A673 (cell line): ENCODE measurements around the gene WDR27. TPM values are rescaled to one million over a fixed set of nuclear protein-coding genes. Genes with fewer than 3 reads are reported as not detected.

Source experiments
- BruUV-seq: library from RNA; stranded (reverse); fragments of 400-500 nt; replicated peaks from 2 replicates; lab custom pipeline; 2021; lab: Mats Ljungman, UMichigan
- CTCF ChIA-PET: fragments of 300-600 bp; sonication (Branson Sonifier 250); formaldehyde crosslinking; loops from one replicate; lab custom pipeline; 2022; ENCODE audit warnings: antibody characterized with exemption; lab: Charles Lee
- POLR2A ChIA-PET: fragments of 300-600 bp; sonication (Branson Sonifier 250); formaldehyde crosslinking; loops from one replicate; lab custom pipeline; 2022; ENCODE audit warnings: antibody characterized with exemption; ENCODE audit not compliant: low non-redundant PET; lab: Charles Lee
- DNase-seq: peaks from one replicate; pipeline ENCODE4 v3.0.0-alpha.2; 2015; ENCODE audit warnings: low spot score
- H3K27ac ChIP-seq: fragments of 200-600 bp; sonication (generic); 2 replicates; pipeline ENCODE4 v1.5.1; 2016; ENCODE audit warnings: mixed run types, low read depth, mild to moderate bottlenecking, mixed read lengths, antibody characterized with exemption, low read length; ENCODE audit not compliant: poor library complexity, severe bottlenecking
- H3K27me3 ChIP-seq: fragments of 200-600 bp; sonication (generic); replicated peaks from 2 replicates; pipeline ENCODE4 v1.6.1; 2017; ENCODE audit warnings: mixed run types, low read depth, mild to moderate bottlenecking, mixed read lengths, antibody characterized with exemption, low read length; ENCODE audit not compliant: insufficient read depth, poor library complexity
- H3K36me3 ChIP-seq: fragments of 200-600 bp; sonication (generic); 2 replicates; pipeline ENCODE4 v1.6.1; 2016; ENCODE audit warnings: mixed run types, mild to moderate bottlenecking, mixed read lengths, antibody characterized with exemption, low read length; ENCODE audit not compliant: insufficient read depth, poor library complexity, severe bottlenecking
- H3K4me1 ChIP-seq: fragments of 200-600 bp; sonication (generic); 2 replicates; pipeline ENCODE4 v1.6.1; 2017; ENCODE audit warnings: mixed run types, mild to moderate bottlenecking, mixed read lengths, antibody characterized with exemption, low read length; ENCODE audit not compliant: insufficient read depth, poor library complexity, severe bottlenecking
- H3K4me3 ChIP-seq: fragments of 200-600 bp; sonication (generic); 2 replicates; pipeline ENCODE4 v1.5.1; 2016; ENCODE audit warnings: low read depth, mixed run types, mild to moderate bottlenecking, mixed read lengths, low read length; ENCODE audit not compliant: poor library complexity, severe bottlenecking
- H3K9me3 ChIP-seq: fragments of 200-600 bp; sonication (generic); 2 replicates; pipeline ENCODE4 v1.6.1; 2016; ENCODE audit warnings: mixed run types, low read depth, mild to moderate bottlenecking, mixed read lengths, antibody characterized with exemption, low read length; ENCODE audit not compliant: poor library complexity, severe bottlenecking
- EZH2 ChIP-seq: fragments of 200-600 bp; sonication (generic); IDR thresholded peaks from 2 replicates; pipeline ENCODE4 v1.6.1; 2017; ENCODE audit warnings: borderline replicate concordance, low read depth, mild to moderate bottlenecking, mixed read lengths, antibody characterized with exemption, low read length; ENCODE audit not compliant: poor library complexity, severe bottlenecking
- intact Hi-C: fragments of 100-400 bp; cut with micrococcal nuclease; formaldehyde crosslinking; loops from one replicate; pipeline ENCODE4 v1.10.0; 2022; ENCODE audit not compliant: unreplicated experiment
- total RNA-seq: library from RNA; stranded (reverse); gene quantifications from 2 replicates; pipeline ENCODE4 v1.2.3, GENCODE V29; 2021
- TF ChIP-seq, protein P1 (sequence below): fragments of 300-800, 200-600 bp; sonication (generic); conservative IDR thresholded peaks from 2 replicates; pipeline ENCODE4 v1.5.1; 2017; ENCODE audit warnings: low read depth, mild to moderate bottlenecking, antibody characterized with exemption, low read length, moderate library complexity, mixed read lengths

The WDR27 gene
- total RNA-seq, 1 experiment from 2014 or later = 77.3 TPM

DNA sequence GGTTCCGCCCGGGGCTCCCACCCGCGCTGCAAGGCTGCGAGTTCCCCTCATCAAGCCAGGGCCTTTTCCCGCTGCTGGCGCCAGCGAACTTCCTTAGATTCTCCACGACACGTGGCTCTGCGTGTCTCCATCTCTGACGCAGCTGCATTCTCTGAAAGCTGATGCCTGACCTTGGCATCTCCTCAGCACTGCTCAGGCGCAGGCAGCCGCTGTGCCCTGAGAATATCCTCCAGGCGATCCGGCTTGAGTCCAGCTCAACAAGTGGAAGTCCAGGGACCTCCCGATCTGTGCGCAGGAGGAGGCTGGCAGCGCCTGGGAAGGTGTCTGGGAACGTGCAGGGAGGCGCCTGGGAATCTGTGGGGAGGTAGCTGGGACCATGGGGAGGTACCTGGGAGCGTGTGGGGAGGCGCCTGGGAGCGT lies 277.0 kb downstream of the WDR27 start:
- intact Hi-C loops = no loop called here
- Histone ChIP-seq H3K27ac (no peak overlapping the region), H3K9me3 (no peaks in the 10 kb centered on the region), H3K4me1 (peaks cover 7% of the 10 kb centered on the region), H3K36me3 (no peaks in the 10 kb centered on the region), H3K4me3 (no peak overlapping the region), H3K27me3 (no peaks in the 10 kb centered on the region)
- POLR2A ChIA-PET = no interaction called here
- TF ChIP-seq, protein P1, sequence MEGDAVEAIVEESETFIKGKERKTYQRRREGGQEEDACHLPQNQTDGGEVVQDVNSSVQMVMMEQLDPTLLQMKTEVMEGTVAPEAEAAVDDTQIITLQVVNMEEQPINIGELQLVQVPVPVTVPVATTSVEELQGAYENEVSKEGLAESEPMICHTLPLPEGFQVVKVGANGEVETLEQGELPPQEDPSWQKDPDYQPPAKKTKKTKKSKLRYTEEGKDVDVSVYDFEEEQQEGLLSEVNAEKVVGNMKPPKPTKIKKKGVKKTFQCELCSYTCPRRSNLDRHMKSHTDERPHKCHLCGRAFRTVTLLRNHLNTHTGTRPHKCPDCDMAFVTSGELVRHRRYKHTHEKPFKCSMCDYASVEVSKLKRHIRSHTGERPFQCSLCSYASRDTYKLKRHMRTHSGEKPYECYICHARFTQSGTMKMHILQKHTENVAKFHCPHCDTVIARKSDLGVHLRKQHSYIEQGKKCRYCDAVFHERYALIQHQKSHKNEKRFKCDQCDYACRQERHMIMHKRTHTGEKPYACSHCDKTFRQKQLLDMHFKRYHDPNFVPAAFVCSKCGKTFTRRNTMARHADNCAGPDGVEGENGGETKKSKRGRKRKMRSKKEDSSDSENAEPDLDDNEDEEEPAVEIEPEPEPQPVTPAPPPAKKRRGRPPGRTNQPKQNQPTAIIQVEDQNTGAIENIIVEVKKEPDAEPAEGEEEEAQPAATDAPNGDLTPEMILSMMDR = no peak
- TF ChIP-seq EZH2 = no peak
- CTCF ChIA-PET = no interaction called here
- no peak for DNase-seq
- BruUV-seq = no TSS peak

DNA sequence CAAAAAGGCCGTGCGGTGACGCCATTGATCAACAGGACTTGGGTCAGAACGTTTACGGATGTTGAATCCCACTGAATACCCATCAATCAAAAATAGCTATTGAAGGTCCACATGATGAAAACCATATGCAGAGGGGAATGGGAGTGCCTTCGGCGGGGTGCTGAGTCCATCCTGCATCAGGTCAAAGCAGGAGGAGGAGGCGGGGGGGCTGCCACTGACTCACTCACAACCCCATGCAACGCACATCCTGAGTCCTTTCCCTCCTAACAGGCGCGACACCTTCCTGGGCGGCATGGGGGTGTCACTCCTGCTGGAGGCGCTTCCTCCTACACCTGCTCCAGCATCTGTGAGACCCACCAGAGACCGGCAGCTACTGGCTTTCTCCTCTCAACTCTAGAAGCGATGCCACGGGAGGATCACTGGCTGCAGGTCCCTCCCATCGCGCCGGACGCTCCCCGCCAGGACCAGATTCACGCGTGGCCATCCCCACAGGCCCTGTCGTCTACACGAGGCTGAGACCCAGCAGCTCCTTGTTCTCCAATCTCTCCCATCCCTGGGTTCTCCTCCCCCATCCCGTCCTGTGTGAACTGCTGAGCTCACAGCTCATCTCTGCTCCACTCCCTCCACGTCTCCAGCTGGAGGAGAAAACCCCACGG lies 277.6 kb downstream of the WDR27 start:
- H3K4me3 ChIP-seq = no peak overlapping the region
- ChIA-PET POLR2A (no interaction called here), CTCF (no interaction called here)
- H3K27ac ChIP-seq = no peak overlapping the region
- H3K27me3 ChIP-seq = no peaks in the 10 kb centered on the region
- no TSS peak for BruUV-seq
- intact Hi-C loops = no loop called here
- DNase-seq = no peak
- H3K4me1 ChIP-seq = peaks cover 7% of the 10 kb centered on the region
- TF ChIP-seq, protein P1 = no peak
- TF ChIP-seq EZH2 = no peak
- no peaks in the 10 kb centered on the region for H3K36me3 ChIP-seq
- H3K9me3 ChIP-seq = no peaks in the 10 kb centered on the region

DNA sequence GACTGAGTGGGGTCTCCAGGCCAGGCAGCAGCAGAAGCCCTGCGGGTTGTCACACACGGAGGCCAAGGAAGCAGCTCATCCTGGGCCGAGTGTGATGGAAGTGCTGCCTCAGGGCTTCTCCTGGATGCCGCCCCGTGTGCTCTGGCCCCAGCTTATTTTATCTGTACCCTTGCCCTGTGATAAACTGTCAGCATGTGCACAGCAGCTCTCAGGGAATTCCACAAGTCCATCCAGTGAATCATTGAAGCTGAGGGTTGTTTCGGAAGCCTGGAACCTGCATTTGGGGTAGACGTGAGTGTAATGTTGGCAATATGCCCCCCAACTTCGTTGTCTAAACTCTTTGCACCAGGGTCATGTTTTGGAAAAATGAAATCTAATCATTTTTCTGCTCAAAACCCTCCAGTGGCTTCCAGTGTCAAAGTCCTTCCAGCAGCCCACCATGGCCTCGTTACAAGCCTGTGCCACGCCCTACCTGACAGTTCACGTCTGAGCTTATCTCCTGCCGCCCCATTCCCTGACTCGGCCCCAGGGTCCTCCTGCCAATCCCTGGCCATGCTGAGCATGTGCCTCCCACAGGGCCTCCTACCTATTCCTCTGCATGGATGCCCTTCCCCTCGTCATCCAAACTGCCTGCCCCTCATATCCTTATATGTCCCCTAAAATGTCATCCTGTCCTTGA lies 280.1 kb downstream of the WDR27 start:
- no peaks in the 10 kb centered on the region for H3K36me3 ChIP-seq
- no peak overlapping the region for H3K4me3 ChIP-seq
- TF ChIP-seq EZH2 = no peak
- TF ChIP-seq, protein P1 = no peak
- H3K27me3 ChIP-seq = no peaks in the 10 kb centered on the region
- H3K27ac ChIP-seq = no peak overlapping the region
- no TSS peak for BruUV-seq
- ChIA-PET CTCF (interaction anchor here (0.6 kb wide), 1 partner anchor 866 kb away, joined by 4 read pairs; no protein-coding TSS in a partner anchor), POLR2A (no interaction called here)
- DNase-seq = no peak
- no peaks in the 10 kb centered on the region for H3K9me3 ChIP-seq
- intact Hi-C loops = no loop called here
- H3K4me1 ChIP-seq = no peaks in the 10 kb centered on the region
